ENCODE measurements around the gene MVD.

The MVD gene

GRCh38 chr16:88662843-88663606 is at the start of gene MVD:
TSS of gene MVD (minus strand) at chr16:88663091. CDS start at chr16:88663080, 11 bp downstream.
- DNase-seq (ENCODE audit: low spot score): peak; percentile 100

GRCh38 chr16:88712362-88712979 is 49.6 kb upstream of the MVD start:
- DNase-seq (ENCODE audit: low spot score): no peak

GRCh38 chr16:88711750-88712340 is 49.0 kb upstream of the MVD start:
- no peak for DNase-seq (ENCODE audit: low spot score)

- no peak for DNase-seq (ENCODE audit: low spot score)
Observed at GRCh38 chr16:88710556-88710955, 47.7 kb upstream of the MVD start.

GRCh38 chr16:88706965-88707826 is 44.3 kb upstream of the MVD start:
- peak; percentile 40 for DNase-seq (ENCODE audit: low spot score)

- peak; percentile 100 for DNase-seq (ENCODE audit: low spot score)
Observed at GRCh38 chr16:88706229-88706964, 43.5 kb upstream of the MVD start, which contains the start of the genes CTU2 and RNF166. TSS of gene CTU2 (plus strand) at chr16:88706503. CDS start at chr16:88706531, 28 bp downstream. TSS of gene RNF166 (minus strand) at chr16:88706408. CDS start at chr16:88706325, 83 bp downstream.

GRCh38 chr16:88705801-88706228 is 42.9 kb upstream of the MVD start:
- DNase-seq (ENCODE audit: low spot score): peak; percentile 67

GRCh38 chr16:88705076-88705684 is 42.3 kb upstream of the MVD start:
- DNase-seq (ENCODE audit: low spot score): peak; percentile 57

GRCh38 chr16:88703486-88704309 is 40.8 kb upstream of the MVD start:
- no peak for DNase-seq (ENCODE audit: low spot score)

- no peak for DNase-seq (ENCODE audit: low spot score)
Observed at GRCh38 chr16:88702371-88703210, 39.7 kb upstream of the MVD start.

- no peak for DNase-seq (ENCODE audit: low spot score)
Observed at GRCh38 chr16:88701581-88702370, 38.9 kb upstream of the MVD start.

GRCh38 chr16:88700636-88701482 is 38.0 kb upstream of the MVD start:
- no peak for DNase-seq (ENCODE audit: low spot score)

GRCh38 chr16:88700322-88700635 is 37.4 kb upstream of the MVD start:
- no peak for DNase-seq (ENCODE audit: low spot score)

- no peak for DNase-seq (ENCODE audit: low spot score)
Observed at GRCh38 chr16:88699180-88699579, 36.3 kb upstream of the MVD start.

GRCh38 chr16:88698646-88699045 is 35.8 kb upstream of the MVD start:
- DNase-seq (ENCODE audit: low spot score): no peak

GRCh38 chr16:88697831-88698615 is 35.1 kb upstream of the MVD start:
- peak; percentile 76 for DNase-seq (ENCODE audit: low spot score)

All from HuH-7 (cell line).